ENCODE data around the gene HSP90AB1. TPM values are rescaled to one million over a fixed set of nuclear protein-coding genes. Genes with fewer than 3 reads are reported as not detected.

HSP90AB1 gene
- polyA plus RNA-seq, 3 donors, result 1,185 to 1,258 (median 1,228) TPM

DNA sequence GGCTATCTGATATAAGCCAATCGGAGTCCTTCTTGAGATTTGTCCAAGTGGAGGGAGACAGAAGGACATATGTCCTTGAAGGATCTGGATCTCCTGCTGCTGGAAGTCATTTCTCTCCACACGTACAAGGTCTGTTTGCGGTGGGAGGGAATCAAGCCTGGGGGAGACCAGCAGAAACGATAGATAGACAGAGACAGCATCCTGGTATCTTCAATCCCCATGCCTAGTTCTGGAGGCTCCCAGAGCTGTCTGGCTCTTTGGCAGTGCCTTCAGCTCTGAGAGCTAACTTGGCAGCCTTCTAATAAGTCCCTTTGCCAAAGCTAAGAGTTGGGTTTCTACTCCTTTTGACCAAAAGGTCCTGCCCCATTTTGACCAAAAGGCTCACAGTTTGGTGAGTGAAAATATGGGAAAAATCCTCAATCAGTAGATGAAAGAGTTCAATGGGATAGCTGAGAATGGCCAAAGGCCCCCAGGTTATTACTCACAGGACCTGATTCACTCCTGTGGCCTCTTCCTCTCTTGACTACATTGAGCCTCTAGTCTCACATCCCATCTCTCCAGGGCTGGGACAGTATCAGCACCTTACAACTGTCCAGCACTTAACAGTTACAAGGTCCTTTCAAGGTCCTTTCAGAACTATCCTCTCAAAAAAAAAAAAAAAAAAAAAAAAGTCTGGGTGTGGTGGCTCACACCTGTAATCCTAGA, 45.9 kb downstream of the HSP90AB1 start:
- no peak for DNase-seq (ENCODE audit: extremely low read depth in 1 of 11, low read depth in 9 of 11, low spot score in 4 of 11)

DNA sequence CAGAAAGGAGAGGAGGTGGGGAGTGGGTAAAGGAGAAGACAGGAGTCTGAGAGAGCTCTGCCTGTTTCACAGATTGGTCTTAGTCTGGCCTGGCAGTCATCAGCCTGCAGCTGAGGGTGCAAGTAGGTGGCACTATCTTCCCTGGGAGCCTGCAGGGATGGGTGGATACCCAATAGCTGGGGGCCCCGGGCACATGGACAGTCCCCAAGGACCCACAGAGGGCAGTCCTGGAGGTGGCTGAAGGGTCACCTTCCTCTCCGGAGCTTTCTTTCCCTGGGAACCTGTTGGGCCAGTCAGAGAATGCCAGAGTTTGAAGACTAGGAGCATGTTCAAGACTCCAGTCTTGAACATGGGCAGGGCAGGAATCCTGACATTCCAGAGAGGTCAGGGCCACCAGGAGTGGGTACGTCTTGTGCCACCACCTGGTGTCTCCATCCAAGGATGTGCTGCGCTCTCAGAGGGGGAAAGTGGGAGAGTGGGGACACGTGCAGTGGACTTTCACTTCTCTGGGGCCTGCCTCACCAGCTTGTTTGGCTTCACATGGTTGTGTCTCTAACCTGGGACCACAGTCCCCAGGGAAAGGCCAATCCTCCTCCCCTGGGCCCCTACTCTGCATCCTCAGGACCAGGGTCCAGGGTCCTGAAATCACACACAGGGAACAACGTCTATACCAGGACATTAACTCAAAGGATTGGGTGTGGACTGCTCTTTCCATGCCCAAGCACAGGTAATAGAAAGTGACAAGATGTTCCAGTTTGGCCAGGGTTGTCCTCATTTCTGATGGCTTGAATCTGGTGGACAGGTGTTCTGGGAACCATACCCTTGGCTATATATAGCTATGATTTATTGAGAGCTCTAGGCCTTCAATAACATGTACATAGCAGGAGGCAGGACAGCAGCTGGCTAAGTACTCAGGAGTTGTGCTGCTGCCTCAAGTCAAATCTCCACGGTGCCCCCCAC, 48.2 kb downstream of the HSP90AB1 start:
- no peak for DNase-seq (ENCODE audit: extremely low read depth in 1 of 11, low read depth in 9 of 11, low spot score in 4 of 11)

DNA sequence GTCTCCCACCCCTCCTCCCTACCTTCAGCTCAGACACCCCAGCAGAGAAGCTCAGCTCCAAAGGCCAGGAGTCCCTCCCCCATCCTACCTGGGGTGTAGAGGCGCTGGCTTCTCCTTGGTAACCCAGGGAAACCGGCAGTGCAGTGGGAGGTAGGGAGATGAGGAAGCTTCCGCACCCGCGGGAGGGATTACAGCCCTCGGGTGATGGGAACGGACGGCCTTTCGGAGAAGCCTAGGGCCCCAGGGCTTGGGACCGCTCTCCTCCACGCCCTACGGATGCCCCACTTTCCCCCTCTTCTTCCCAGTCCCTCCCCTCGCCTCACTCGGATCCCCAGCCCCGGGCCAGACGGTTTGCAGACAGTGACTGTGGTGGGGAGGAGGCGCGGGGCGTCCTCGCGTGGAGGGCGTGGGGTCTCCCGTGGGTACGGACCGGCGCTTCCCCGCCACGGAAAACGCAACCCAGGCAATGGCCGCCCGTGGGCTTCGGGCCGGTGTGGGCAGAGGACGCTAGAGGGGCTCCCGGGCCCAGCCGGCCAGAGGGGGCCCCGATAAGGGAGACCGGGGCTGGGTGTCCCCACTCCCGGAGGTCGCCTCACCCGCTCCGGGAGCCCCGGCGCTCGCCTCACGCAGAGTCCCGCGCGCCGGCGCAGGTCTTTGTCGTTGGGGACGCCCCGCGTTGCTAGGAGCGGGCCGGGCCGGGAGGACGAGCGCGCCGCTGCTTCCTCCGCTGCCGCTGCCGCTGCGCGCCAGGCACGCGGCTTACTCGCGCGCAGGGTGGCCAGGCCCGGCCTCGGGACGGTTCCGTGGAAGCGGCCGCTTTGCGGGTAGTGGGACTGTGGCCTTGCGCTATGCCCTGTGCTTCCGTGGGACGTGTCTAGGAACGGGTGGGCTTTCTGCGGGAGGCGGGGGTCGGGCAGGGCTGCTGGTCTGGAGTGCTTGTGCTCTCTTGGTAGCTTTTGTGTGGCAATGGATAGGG, 50.5 kb downstream of the HSP90AB1 start:
- DNase-seq (ENCODE audit: extremely low read depth in 1 of 11, low read depth in 9 of 11, low spot score in 4 of 11), result peak in 5 of 11 donors; percentile 34 to 50 (median 43)

DNA sequence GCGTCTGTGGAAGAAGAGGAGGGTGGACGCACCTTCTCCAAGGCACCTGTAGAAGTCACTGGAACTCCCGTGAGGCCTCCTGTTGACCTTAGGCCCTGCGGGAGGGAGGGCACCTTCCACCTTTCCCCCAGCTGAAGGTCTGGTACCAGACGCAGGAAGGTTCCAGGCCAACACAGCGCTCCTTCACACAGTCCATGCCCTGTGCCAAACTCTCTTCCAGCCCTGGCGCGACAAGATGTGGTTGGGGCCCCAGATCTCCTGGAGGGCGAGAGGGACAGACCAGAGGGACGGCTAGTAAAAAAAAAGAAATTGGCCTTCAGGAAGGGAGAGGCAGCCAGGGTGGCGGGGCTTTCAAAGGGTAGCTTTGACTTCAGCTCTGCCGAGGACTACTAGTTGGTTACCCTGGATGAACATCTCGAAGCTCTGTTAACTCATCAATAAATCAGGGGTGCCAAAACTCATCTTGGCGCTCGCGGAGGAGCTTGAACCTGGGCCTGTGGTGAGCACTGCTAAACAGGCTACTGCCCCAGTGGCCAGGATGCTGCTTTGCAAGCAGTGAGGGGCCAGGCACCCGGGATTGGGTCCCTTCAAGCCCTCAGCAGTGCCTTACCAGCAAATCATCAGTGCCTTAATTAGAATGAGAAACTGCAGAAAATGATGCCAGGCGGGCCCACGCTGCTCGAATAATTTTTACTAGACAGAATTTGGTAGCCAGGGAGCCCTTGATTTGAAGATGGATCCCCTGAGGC, 51.3 kb downstream of the HSP90AB1 start:
- DNase-seq (ENCODE audit: extremely low read depth in 1 of 11, low read depth in 9 of 11, low spot score in 4 of 11), result no peak

DNA sequence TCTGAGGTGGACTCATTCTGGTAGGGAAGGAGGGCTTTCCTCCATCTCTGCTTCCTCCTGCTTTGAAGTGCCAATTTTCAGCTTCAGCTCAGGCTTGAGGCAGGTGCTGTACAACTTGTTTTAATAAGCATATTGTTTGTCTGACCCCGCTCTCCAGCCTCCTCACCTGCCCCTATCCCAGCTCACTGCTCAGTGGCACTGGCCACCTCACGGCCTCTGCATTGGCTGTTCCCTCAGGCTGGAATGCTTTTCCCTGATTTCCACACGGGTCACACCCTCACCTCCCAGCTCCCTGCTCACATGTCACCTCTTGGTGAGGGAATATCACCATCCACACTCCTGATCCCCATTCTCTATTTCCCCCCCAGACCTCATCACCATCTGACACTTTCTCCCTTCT, 52.0 kb downstream of the HSP90AB1 start:
- no peak for DNase-seq (ENCODE audit: extremely low read depth in 1 of 11, low read depth in 9 of 11, low spot score in 4 of 11)

DNA sequence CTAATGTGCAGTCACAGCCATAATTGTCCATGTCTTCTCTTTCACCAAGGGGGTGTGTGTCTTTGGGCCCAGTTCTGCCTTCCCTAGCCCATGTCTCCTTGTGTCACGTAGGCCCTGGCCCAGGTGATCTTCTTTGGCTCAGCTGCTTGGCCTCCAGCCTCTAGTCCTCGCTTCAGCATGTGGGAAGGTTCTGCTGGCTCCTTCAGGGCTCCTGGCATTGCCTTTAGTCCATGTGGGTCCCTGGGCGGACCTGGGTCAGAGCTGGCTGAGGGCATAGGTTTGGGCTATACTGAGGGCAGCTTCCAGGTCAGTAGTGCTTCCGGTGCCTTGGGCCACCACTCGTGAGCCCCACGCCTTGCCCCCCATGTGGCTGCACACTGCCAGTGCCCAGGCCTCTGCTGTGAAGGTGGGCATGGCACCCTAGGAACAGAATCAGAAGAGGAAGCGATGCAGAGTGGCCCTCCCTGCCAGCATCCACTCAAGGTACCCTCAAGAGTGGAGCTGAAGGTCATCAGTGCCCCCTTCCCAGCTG, 53.5 kb downstream of the HSP90AB1 start:
- DNase-seq (ENCODE audit: extremely low read depth in 1 of 11, low read depth in 9 of 11, low spot score in 4 of 11), result no peak

DNA sequence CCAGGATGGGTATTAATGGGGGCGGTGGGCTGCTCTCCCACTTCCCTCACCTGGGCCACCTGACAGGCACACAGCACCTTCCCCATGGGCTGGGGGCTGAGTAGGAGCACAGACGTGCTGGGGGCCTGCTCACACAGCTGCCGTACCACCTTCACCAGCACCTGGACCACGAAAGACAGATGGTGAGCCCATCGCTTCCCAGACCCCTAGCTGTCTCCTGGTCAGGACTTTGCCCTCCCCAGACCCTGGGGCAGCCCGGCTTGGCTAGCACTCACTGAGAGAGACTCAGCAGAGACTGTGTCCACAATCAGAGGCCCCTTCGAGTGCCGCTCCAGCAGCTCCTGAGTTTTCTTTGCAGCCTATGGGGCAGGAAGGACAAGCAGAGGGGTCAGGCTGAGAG, 54.2 kb downstream of the HSP90AB1 start:
- no peak for DNase-seq (ENCODE audit: extremely low read depth in 1 of 11, low read depth in 9 of 11, low spot score in 4 of 11)

DNA sequence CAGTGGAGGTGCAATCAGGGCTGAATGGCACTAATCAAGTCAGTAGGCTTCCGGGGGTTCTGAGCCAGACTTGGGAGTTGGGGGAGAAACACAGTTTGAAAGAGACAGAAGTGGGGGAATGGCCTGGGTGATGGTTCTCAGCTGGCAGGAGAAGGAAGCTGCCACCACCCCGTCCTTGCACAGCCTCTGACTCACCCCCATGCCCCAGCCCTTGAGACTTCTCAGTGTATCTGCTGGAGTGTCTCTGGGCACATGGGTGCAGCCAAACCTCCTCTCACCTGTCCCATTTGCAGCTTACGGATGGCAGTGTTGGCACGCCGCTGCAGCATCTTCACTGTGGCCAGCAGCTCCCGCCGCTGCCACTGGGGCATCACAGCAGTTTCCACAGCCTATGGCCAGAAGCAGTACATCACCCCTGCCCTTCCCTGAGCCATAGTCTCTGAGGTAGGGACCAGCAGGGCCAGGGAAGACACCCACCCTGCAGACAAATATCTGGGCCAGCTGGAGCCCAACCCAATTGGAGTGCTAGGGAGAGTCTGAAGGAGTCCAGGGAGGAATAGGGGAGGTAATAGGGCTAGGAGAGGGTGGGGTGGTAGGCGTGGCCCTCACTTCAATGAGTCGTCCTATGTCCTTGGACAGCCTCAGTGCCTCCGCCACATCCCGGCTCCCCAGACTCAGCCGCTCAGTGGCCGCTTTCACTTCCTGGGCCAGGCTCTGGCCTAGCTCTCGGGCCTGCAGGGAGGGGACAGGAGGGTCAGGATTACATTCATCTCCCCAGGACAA, 55.1 kb downstream of the HSP90AB1 start:
- no peak for DNase-seq (ENCODE audit: extremely low read depth in 1 of 11, low read depth in 9 of 11, low spot score in 4 of 11)

DNA sequence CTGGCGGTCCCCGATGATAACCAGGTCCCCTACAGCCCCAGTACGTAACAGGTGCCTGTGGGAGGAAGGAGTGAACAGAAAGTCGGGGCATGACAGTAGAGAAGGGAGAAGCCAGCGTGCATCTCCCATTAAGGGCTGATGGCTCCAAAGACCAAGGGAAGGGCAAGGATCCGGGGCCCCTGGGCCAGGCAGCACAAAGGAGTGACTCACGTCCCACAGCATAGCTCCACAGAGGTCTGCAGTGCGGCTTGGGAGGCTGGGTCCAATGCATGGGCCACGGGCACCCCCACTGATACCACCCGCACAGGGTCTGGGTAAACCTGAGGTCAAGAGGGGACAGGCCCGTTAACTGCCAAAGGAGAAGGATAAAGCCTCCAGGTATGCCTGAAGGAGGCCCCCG, 56.0 kb downstream of the HSP90AB1 start:
- no peak for DNase-seq (ENCODE audit: extremely low read depth in 1 of 11, low read depth in 9 of 11, low spot score in 4 of 11)

Other genes starting within 250 kb of the HSP90AB1 start
- gene MRPL14, start 119.6 kb upstream of the HSP90AB1 start, polyA plus RNA-seq (ENCODE audit: insufficient read length in 3 of 3), result 10 to 100 TPM; 40.6 to 54.9 (median 44.4) TPM
- gene TMEM63B, start 119.5 kb upstream of the HSP90AB1 start, polyA plus RNA-seq (ENCODE audit: insufficient read length in 3 of 3), result 10 to 100 TPM; 30.2 to 39.3 (median 34.7) TPM
- under 1 TPM in 2 of 3 donors, not detected in 1; 0.14 to 0.20 TPM for gene CAPN11, start 88.3 kb upstream of the HSP90AB1 start, polyA plus RNA-seq (ENCODE audit: insufficient read length in 3 of 3)
- gene MYMX, start 30.2 kb upstream of the HSP90AB1 start, polyA plus RNA-seq (ENCODE audit: insufficient read length in 3 of 3), result under 1 TPM; 0.23 to 0.59 (median 0.24) TPM
- 10 to 100 TPM; 29.5 to 36.6 (median 34.3) TPM for gene SLC29A1, start 23.5 kb upstream of the HSP90AB1 start, polyA plus RNA-seq (ENCODE audit: insufficient read length in 3 of 3)
- 10 to 100 TPM; 46.7 to 56.2 (median 48.8) TPM for gene SLC35B2, start 10.4 kb downstream of the HSP90AB1 start, polyA plus RNA-seq (ENCODE audit: insufficient read length in 3 of 3)
- 10 to 100 TPM; 10.3 to 13.4 (median 13.4) TPM for gene NFKBIE, start 18.4 kb downstream of the HSP90AB1 start, polyA plus RNA-seq (ENCODE audit: insufficient read length in 3 of 3)
- gene TMEM151B, start 23.3 kb downstream of the HSP90AB1 start, polyA plus RNA-seq (ENCODE audit: insufficient read length in 3 of 3), result 1 to 10 TPM in 1 of 3 donors, under 1 TPM in 2; 0.59 to 1.0 (median 0.98) TPM
- gene AARS2, start 66.2 kb downstream of the HSP90AB1 start, polyA plus RNA-seq (ENCODE audit: insufficient read length in 3 of 3), result 10 to 100 TPM; 13.1 to 19.7 (median 19.2) TPM
- not detected for gene SPATS1, start 95.5 kb downstream of the HSP90AB1 start, polyA plus RNA-seq (ENCODE audit: insufficient read length in 3 of 3)
- gene CDC5L, start 140.6 kb downstream of the HSP90AB1 start, polyA plus RNA-seq (ENCODE audit: insufficient read length in 3 of 3), result 10 to 100 TPM; 35.3 to 47.1 (median 39.3) TPM